T-helper 2 cell treated with Interferon-gamma antibody and Interleukin-4, amounts not matched to agents 100 ng/mL and 5 ng/mL, for 36 hours (primary cell): ENCODE data around the gene NIPAL3. TPM values are rescaled to one million over a fixed set of nuclear protein-coding genes. Genes with fewer than 3 reads are reported as not detected.
"Not testable (repeated sequence)": the region's sequence is repeated elsewhere in the genome, so short reads cannot be mapped to it uniquely, and the experiment has no call there.

Source experiments
- intact Hi-C: fragments of 100-400 bp; cut with micrococcal nuclease; formaldehyde crosslinking; loops from one replicate; pipeline ENCODE4 v1.15.1; 2023
- total RNA-seq: library from RNA; stranded (reverse); gene quantifications from 2 replicates; pipeline ENCODE4 v1.2.3, GENCODE V29; 2022

NIPAL3 gene
- total RNA-seq, 1 donor from 2014 or later, result 33.0 TPM

DNA sequence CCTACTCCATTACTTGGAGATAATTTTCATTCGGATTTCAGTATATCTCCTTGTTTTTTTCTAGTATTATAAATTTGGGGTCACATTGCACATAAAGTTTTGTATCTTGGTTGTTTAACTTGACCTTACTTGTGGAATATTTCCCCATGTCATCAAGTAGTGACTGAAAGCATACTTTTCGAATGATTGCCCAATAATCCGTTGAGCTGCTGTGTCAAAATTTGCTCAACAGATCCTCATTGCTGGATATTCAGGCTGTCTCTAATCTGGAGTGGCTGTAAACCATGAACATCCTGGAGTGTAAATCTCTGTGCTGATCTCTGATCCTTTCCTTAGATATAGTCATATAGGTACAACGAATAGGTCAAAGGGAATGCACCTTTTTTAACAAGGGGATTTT, 4.9 kb downstream of the NIPAL3 start:
- intact Hi-C loops, result no loop called here

DNA sequence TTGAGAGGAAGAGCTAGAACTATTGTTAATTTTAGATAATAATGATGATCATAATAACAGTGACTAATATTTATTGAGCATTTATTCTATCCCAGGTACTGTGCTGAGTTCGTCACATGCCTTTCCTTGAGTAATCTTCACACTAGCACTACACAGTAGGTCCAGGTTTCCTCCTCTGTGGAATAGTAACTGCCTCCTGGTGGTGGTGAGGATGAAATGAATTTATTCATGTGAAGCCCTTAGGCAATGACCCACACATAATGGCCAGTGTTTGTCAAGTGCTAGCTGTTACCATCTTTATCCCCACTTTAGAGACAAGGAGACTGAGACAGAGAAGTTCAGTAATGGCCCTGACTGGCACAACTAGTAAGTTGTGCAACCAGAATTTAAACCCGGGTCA, 5.9 kb downstream of the NIPAL3 start:
- intact Hi-C loops, result no loop called here

DNA sequence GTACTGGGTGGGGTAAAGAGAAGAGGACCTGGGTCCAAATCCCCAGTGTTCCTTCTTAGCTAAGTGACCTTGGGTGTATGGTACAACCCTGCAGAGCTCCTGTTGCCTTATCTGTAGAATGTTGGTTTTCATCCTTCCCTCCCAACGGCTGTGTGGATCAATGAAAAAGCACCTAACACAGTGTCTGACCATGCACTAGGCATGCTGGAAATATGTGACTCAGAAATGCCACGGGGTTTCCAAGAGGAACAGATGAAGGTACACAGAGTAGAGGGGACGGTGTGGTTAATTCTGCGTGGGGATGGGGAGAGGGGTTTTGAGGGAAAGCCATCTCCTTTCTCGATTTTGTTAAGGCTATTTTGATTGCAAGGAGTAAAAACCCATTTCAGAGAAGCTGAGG, 8.6 kb downstream of the NIPAL3 start:
- intact Hi-C loops, result no loop called here

DNA sequence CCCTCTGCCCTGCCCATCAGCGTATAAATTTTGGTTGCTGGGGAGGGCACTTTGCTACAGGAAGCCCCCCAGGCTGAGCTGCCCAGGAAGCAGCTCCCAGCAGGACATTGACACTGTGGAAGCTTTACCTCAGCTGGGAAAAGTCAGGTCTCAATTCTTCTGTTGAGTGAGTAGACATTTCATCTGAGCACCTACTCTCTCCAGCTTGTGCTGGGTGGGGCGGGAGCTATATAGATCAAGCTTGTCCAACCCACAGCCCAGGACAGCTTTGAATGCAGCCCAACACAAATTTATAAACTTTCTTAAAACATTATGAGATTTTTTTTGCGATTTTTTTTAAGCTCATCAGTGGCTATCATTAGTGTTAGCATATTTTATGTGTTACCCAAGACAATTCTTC, 9.4 kb downstream of the NIPAL3 start:
- intact Hi-C loops, result no loop called here

DNA sequence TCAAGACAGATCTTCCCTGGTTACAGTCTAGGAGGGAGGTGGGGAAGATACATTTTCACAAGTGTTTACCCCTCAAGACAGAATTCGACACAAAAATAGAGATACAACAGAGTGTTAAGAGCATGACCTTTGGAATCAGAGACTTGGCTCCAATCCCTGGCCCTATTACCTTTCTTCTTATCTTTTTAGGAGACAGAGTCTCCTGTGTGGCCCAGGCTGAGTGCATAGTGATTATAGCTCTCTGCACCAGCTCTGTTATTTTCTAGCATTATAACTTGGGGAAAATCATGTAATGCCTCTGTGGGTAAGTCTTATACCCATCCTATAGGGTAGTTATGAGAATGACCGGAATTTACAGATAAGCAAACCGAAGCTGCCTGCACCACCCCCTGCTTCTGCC, 9.8 kb downstream of the NIPAL3 start:
- intact Hi-C loops, result no loop called here

DNA sequence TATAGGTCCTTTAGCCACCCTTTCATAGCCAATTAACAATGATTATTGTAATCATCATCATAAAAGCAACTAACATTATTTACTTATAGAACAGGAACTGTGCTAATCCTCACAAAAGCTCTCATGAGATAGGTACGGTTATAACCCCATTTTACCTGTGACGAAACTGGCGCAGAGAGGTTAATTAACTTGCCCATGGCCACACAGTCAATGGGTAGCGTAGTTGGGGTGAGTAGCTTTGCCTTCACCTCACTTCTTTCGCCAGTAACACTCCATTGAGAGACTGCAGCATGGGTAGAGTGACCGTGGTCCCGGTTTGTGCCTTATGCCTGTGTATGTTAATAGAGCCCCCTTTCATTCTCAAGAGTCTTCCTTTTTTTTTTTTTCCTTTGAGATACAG, 10.3 kb downstream of the NIPAL3 start:
- intact Hi-C loops, result no loop called here

DNA sequence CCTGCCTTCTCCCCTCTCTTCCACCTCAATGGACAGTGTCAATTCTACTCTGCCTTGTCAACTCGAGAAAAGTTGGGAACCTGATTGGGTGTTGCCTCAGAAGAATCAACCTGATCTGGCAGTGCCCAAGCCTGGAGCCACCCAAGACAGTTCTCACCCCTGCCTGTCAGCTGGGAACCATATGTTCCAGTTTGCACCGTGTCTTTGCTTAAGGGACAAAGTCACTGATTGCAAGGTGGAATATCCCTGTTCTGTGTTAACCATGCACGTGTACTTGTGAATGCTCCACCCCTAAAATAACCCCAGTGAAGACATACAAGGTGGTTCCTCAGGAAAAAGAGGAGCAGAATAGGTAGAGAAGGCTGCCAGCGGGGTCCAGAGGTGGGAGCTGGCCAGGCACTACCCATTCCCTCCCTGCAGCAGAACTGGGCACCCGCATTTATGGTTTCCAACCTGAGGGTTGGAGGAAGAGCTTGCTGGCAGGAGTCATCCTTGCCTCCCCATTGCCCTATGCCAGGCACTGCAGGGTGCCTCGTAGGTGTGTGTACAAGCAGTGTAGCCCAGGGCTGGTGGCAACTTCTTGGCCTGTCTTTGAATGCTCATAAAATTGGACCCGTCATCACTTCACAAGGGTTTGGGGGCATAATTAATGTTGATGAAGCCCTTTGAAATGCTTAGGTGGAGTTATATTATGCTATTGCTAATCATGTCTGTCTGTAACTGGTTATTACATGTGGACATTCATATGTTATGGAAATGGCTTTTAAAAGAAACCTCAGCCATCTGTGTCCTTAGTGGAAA, 11.3 kb downstream of the NIPAL3 start:
- intact Hi-C loops, result no loop called here

DNA sequence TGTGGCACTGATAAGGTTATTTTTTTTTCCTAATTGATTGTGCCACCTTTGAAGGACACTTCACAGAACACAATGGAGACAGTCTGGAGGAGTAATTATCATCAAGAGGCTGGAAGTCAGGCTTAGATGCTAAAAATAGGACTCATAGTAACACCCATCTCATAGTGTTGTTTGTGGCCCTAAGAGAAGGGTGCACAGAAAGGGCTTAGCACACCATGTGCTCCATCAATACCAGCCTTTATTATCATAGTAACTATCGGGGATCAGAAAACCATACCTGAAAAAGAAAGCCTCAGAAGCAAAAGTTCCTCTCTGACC, 11.9 kb downstream of the NIPAL3 start:
- intact Hi-C loops, result no loop called here

DNA sequence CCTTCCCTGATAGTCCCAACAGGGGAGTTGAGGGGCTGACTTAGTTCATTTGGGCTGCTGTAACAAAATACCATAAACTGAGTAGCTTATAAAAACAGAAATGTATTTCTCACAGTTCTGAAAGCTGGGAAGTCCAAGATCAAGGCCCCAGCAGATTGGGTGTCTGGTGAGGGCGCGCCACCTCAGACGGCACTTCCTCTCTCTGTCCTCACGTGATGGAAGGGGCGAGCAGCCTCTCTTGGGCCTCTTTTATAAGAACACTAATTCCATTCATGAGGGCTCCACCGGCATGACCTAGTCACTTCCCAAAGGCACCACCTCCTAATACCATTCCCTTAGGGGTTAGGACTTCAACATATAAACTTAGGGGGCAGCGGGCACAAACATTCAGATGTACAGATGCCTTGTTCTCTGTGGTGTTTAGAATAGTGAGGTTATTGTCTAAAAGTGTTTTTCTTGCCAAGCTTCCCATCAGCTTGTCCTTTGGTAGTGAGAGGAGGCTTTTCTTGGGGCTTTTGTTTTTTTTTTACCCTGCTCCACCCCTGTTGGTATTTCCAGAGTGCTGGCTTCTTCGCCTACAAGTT, 20.3 kb downstream of the NIPAL3 start:
- intact Hi-C loops, result no loop called here

DNA sequence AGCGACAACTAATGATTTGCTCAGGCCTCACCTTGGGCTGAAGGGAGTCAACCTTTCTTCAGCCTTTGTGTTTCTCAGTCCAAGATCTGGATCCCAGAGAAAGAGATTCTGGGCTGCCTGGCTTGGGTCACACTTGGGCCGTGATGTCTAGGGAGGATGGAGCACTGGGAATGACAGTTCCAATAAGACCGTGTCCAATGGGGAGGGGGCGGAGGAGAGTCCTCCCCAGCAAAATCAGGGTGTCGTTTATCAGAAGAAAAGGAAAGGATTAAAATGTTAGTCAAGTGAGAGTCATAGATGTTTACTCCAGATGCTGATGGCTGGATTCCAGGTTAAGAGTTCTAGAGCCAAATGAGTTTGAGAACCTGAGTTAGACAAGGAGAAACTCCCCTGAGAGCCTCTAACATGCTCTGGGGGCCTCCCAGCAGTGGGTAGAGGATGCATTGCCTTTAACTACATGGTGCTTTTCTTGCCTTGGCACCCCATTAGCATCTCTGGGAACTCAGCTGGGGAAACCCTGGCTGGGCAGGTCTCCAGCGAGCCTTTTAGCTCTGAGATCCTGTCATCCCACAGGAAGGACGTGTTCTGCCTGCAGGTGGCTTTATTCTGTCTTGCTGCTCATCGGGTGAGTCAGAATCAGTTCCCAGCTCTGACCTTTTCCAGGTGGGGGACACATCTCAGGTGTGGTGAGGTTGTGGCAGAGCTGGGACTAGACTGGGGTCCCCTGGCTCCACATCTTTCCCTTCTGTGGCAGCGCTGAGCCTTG, 22.2 kb downstream of the NIPAL3 start:
- intact Hi-C loops, result no loop called here

DNA sequence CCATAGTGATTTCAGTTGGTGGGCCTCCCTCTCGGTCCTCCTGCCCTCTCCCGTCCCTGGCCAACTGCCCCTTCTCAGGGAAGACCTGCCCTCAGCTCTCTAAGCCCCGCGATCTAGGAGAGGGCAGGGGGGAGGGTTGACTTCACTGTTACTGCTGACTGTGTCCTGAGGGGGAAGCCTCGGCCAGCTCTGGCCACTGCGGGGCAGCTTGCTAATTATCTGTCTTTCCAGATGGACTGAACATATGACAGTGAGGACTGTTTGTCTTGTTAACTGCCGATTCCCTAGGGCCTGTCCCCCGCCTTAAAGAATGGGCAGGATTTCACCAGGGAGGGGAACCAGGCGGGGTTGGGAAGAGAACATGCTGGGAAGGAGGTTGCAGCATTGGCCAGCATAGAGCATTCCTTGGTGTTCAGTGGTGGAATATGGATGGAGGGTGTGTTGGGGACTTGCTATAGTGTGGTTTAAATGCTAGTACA, 22.9 kb downstream of the NIPAL3 start:
- intact Hi-C loops, result no loop called here

DNA sequence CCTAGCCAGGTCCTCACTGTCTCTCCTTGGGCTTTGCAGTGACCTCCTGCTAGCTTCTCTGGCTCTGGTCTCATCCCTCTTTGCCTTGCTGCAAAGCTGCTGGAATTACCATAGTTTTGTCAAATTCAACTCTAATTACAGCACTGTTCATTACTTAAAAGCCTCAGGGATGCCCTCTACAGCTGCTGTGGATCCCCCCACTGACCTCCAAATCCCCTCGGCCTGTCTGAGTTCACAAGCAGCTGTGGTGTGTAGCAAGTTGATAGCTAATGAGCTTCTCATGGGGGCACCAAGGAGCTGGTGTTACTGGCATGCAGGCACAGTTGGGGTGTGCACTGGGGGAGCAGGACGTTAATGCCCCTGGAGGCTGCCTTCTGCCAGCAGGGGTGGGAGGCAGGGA, 24.8 kb downstream of the NIPAL3 start:
- intact Hi-C loops, result no loop called here

DNA sequence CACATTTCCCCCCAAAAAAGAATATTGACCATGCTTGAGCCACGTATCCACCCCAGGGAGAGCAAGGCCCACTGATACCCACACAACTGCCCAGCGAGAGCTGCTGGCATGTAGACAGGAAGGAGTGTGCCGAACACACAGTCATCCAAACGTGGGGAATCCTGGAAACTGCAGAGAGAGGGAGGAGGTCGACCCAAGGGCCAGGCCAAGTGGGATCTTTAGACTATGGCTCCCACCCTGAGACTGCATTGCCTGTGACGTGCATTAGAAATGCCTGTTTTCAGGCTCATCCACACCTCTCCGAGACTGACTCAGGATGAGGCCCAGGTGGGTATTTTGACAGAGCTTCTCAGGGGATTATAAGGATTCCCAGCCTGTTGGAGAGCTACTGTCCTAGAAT, 25.9 kb downstream of the NIPAL3 start:
- intact Hi-C loops, result no loop called here

DNA sequence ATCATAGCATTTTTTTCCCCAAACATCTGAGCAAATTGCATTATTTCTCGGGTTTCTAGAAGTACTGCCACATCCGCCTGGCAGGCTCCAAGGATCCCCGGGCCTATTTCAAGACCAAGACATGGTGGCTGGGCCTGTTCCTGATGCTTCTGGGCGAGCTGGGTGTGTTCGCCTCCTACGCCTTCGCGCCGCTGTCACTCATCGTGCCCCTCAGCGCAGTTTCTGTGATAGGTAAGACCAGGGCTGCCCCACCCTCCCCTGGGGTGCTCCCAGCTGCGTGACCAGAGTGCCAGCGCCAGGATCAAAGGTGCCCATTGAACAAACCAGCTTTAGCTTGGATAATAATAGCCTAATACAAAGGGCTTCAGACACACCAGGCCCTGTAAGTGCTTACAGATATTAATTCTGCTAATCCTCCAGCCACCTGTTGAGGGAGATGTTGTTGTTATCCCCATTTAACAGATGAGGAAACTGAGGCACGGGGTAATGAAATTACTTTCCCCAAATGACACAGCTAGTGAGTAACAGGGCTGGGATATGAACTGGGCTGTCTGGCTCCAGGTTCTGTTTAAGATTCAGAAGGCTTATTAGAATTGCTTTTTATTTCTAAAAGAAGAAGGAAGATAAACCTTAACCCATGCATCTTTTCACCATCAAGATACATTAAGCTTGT, 26.5 kb downstream of the NIPAL3 start:
- intact Hi-C loops, result no loop called here

DNA sequence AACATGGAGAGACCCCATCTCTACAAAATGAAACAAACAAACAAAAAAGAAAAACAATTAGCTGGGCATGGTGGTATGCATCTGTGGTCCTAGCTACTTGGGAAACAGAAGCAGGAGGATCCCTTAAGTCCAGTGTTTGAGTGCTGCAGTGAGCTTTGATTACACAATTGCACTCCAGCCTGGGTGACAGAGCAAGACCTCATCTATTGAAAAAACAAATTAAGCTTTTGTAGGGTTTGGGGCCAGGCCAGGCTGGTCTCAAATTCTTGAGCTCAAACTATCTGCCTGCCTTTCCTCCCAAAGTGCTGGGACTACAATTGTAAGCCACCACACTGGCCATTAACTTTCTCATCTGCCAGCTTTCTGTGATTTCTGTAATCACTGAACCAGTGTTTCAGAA, 27.2 kb downstream of the NIPAL3 start:
- intact Hi-C loops, result no loop called here

DNA sequence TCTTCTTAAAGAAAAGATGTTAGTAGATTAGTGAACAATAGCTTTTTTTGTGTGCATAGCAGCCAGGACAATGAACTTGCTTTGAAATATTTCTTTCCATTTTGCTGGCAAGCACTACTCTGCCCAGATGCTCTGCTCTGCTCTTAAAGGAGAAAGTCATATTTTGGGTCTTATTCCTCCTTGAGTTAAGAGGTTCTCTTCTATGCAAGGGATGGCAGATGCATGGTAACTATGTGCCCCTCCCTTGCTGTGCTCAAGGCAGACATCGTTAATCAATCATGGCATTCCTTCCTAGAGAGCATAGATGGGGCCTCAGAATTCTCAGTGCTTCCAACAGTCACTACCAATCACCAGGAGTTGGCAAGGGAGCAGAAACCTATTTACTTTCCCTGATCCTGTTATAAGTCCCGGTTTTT, 27.6 kb downstream of the NIPAL3 start:
- intact Hi-C loops, result no loop called here

DNA sequence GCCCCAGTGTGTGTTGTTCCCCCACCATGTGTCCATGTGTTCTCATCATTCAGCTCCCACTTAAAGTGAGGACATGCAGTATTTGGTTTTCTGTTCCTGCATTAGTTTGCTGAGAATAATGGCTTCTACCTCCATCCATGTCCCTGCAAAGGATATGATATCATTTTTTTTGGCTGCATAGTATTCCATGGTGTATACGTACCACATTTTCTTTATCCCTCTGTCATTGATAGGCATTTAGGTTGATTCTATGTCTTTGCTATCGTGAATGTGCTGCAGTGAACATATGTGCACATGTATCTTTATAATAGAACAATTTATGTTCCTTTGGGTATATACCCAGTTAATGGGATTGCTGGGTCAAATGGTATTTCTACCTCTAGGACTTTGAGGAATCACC, 30.8 kb downstream of the NIPAL3 start:
- intact Hi-C loops, result not testable (repeated sequence)

DNA sequence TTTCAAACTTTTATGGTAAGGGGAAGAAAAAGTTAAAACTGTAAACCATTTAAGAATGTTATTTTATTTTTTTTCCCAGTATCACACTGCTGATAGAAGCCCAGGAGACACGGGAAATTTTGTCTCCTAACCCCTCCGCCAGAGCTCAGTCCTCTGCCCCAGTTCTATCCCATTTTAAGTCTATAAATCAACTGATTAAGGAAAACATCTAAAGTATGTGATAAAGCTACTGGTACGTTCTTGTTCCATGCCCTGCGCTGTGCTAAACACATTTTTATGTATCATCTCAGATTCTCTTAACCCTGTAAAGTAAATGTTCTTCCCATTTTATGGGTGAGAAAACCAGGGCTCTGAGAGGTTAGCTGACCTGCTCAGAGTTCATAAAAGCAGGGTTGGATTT, 34.7 kb downstream of the NIPAL3 start:
- intact Hi-C loops, result no loop called here

DNA sequence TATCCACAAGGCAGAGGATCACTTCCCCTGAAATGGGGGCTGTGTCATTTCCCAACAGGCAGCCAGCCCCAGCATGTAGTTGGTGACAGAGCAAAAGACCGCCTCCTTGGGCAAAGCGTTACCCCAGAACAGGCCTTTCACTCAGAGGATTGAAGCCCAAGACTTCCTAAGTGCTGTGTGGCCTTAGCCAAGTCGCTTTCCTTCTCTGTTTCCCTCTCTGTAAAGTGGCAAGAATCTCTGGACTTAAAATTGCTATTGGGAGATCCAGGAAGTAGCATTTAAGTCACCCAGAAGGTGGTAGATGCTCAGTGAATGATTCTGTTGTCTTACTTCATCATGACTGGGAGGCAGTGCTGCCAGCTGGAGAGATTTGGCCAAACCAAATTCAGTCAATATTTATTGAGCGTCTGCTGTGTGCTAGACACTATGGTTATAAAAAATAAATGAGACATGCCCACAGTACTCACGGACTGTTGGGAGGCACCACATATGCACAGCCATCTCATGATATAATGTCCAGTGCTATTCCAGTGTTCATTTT, 35.3 kb downstream of the NIPAL3 start:
- intact Hi-C loops, result no loop called here

DNA sequence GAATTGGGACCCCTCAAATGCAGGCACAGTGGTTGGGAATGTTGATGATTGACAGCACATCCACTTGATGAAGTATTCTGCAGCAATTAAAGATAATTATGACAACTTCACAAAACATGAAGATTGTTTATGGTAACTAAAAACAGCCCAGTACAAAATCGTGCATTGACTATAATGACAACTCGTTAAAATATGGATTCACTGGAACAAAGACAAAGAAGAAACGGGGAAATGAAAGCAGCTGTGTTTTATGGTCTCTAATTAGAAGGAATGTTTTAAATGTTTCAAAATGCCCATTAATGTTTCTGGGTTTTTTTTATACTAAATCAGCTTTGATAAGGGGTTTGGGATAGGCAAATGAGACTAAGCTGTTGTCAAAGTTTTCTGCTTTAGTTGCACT, 36.1 kb downstream of the NIPAL3 start:
- intact Hi-C loops, result no loop called here

DNA sequence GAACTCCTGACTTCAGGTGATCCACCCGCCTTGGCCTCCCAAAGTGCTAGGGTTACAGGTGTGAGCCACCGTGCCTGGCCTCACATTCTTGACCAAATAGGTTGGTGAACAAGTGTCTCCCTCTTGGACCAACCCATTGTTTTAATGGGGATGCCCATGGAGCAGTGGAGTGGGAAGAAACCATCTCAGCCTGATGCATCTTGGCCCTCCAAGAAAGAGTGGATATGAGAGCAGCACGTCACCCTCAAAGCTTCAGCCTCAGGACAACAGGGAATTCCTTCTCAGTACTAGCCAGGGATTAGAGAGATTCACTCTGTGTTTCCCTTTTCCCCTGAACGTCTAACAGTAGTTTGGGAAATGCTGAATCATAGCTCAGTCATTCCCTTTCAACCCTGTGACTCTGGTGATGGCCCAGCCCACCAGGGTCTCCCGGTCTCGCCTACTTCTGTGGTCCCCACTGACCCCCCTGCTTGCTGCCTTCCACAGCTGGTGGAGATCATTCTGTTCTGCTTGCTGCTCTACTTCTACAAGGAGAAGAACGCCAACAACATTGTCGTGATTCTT, 37.4 kb downstream of the NIPAL3 start:
- intact Hi-C loops, result no loop called here
